SU-DHL-6 (cell line): ENCODE data around the gene CYBA.

Experiments
- CTCF ChIP-seq: fragments of 200-600 bp; sonication (generic); IDR thresholded peaks from one replicate; pipeline ENCODE4 v1.5.1; 2017; ENCODE audit warnings: antibody characterized with exemption, mild to moderate bottlenecking, low read length, moderate library complexity; ENCODE audit not compliant: insufficient read depth, poor library complexity, severe bottlenecking
- EZH2phosphoT487 ChIP-seq: fragments of 200-600 bp; sonication (generic), shearing (Covaris generic); conservative IDR thresholded peaks from 2 replicates; pipeline ENCODE4 v1.6.1; 2018; ENCODE audit warnings: mild to moderate bottlenecking, antibody characterized with exemption, low read length, moderate library complexity, mixed read lengths

GRCh38 chr16:88655733-88656281, 5.0 kb upstream of the CYBA start:
- no peak for TF ChIP-seq CTCF
- TF ChIP-seq EZH2phosphoT487 = no peak
